GM12878 (cell line): ENCODE results near the gene GABRB1. TPM values are rescaled to one million over a fixed set of nuclear protein-coding genes. Genes with fewer than 3 reads are reported as not detected.

Source experiments
- PBX3 ChIP-seq: IDR thresholded peaks from 2 replicates; pipeline ENCODE4 v1.6.1; 2011; ENCODE audit warnings: mild to moderate bottlenecking, low read depth, low read length, moderate library complexity; ENCODE audit not compliant: insufficient replicate concordance
- TAF1 ChIP-seq: IDR thresholded peaks from 2 replicates; pipeline ENCODE4 v1.6.1; 2011; ENCODE audit warnings: mild to moderate bottlenecking, low read depth, low read length, borderline replicate concordance
- polyA plus RNA-seq, 11 experiments: library from polyadenylated mRNA; depleted of rRNA in 4 of 11; unstranded in 6 of 11; stranded (reverse) in 5 of 11; fragments of >200 nt; fragmentation: Nextera tagmentation in 4 of 11; fragmentation: Illumina TruSeq in 1 of 11; extraction: Ambion mirVana in 4 of 11; extraction: Trizol in 1 of 11; gene quantifications; 1 replicate in 1 of 11; 2 replicates in 10 of 11; pipeline versions ENCODE4 v1.2.1 to v1.2.3, GENCODE V29; 2011 to 2016; ENCODE audit warnings: inconsistent platforms in 2 of 11, missing spikeins in 2 of 11, low read depth in 1 of 11
- total RNA-seq, 4 experiments: library from RNA; depleted of rRNA in 3 of 4; stranded (reverse); fragments of >200 nt in 3 of 4; fragmentation: Illumina TruSeq in 1 of 4; extraction: Trizol in 1 of 4; gene quantifications; 2 replicates each; pipeline versions ENCODE4 v1.2.1 to v1.2.3, GENCODE V29; 2013 to 2021
- TF ChIP-seq, protein P1 (sequence below): fragments of 150-350 bp; IDR thresholded peaks from 2 replicates; pipeline ENCODE4 v1.6.1; 2016; ENCODE audit warnings: low read depth, low read length
- TF ChIP-seq, protein P2 (sequence below): fragments of 450-650 bp; formaldehyde crosslinking; IDR thresholded peaks from 2 replicates; pipeline ENCODE4 v1.5.0; 2022; ENCODE audit warnings: mild to moderate bottlenecking, missing genetic modification characterization

Gene GABRB1
- total and polyA plus RNA-seq, 10 of the 15 experiments (the other 5 are each of a cell fraction or from before 2014, with no cell fraction given): 0.13 to 0.92 TPM; not detected in 8

DNA sequence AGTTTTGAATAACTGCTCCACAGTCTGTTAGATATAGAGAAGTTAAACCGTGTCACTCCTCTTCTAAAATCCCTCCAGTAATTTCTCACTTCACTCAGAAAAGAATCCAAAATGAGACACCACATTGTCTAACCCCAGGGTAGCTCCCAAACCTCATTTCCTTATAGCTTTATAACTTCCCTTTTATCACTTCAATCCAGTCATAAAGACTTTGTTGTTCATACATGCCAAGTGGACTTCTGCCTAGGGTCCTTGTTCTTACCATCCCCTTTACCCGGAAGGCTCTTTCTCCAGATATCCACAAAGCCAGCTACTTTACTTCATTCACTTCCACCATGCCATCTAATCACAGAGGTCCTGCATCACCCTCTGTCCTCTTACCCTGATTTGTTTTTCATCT is 156.2 kb downstream of the GABRB1 start (continued):
- TF ChIP-seq, protein P1, sequence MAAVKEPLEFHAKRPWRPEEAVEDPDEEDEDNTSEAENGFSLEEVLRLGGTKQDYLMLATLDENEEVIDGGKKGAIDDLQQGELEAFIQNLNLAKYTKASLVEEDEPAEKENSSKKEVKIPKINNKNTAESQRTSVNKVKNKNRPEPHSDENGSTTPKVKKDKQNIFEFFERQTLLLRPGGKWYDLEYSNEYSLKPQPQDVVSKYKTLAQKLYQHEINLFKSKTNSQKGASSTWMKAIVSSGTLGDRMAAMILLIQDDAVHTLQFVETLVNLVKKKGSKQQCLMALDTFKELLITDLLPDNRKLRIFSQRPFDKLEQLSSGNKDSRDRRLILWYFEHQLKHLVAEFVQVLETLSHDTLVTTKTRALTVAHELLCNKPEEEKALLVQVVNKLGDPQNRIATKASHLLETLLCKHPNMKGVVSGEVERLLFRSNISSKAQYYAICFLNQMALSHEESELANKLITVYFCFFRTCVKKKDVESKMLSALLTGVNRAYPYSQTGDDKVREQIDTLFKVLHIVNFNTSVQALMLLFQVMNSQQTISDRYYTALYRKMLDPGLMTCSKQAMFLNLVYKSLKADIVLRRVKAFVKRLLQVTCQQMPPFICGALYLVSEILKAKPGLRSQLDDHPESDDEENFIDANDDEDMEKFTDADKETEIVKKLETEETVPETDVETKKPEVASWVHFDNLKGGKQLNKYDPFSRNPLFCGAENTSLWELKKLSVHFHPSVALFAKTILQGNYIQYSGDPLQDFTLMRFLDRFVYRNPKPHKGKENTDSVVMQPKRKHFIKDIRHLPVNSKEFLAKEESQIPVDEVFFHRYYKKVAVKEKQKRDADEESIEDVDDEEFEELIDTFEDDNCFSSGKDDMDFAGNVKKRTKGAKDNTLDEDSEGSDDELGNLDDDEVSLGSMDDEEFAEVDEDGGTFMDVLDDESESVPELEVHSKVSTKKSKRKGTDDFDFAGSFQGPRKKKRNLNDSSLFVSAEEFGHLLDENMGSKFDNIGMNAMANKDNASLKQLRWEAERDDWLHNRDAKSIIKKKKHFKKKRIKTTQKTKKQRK: no peak
- TF ChIP-seq, protein P2, sequence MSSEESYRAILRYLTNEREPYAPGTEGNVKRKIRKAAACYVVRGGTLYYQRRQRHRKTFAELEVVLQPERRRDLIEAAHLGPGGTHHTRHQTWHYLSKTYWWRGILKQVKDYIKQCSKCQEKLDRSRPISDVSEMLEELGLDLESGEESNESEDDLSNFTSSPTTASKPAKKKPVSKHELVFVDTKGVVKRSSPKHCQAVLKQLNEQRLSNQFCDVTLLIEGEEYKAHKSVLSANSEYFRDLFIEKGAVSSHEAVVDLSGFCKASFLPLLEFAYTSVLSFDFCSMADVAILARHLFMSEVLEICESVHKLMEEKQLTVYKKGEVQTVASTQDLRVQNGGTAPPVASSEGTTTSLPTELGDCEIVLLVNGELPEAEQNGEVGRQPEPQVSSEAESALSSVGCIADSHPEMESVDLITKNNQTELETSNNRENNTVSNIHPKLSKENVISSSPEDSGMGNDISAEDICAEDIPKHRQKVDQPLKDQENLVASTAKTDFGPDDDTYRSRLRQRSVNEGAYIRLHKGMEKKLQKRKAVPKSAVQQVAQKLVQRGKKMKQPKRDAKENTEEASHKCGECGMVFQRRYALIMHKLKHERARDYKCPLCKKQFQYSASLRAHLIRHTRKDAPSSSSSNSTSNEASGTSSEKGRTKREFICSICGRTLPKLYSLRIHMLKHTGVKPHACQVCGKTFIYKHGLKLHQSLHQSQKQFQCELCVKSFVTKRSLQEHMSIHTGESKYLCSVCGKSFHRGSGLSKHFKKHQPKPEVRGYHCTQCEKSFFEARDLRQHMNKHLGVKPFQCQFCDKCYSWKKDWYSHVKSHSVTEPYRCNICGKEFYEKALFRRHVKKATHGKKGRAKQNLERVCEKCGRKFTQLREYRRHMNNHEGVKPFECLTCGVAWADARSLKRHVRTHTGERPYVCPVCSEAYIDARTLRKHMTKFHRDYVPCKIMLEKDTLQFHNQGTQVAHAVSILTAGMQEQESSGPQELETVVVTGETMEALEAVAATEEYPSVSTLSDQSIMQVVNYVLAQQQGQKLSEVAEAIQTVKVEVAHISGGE (CRISPR knock-in tag): no peak
- TF ChIP-seq TAF1 (no peak), PBX3 (no peak)
